Mononuclear cell (primary cell): Measurements from ENCODE around the gene SLC17A8. TPM values are rescaled to one million over a fixed set of nuclear protein-coding genes. Genes with fewer than 3 reads are reported as not detected.

Experiments used
- H3K27me3 ChIP-seq: 2 replicates; pipeline ENCODE4 v1.6.0; 2011; ENCODE audit warnings: low read length, control low read depth; ENCODE audit not compliant: insufficient read depth
- H3K4me1 ChIP-seq: 2 replicates; pipeline ENCODE4 v1.5.1; 2011; ENCODE audit warnings: mild to moderate bottlenecking, low read length, control low read depth; ENCODE audit not compliant: insufficient read depth
- H3K4me3 ChIP-seq: 2 replicates; pipeline ENCODE4 v1.5.1; 2011; ENCODE audit warnings: mild to moderate bottlenecking, low read length, moderate library complexity
- H3K9me3 ChIP-seq: 2 replicates; pipeline ENCODE4 v1.5.1; 2011; ENCODE audit warnings: low read depth, mild to moderate bottlenecking, control low read depth, low read length
- total RNA-seq: library from RNA; depleted of rRNA; stranded (reverse); fragments of >200 nt; gene quantifications from one replicate; pipeline ENCODE4 v1.2.3, GENCODE V29; 2012

The SLC17A8 gene
- total RNA-seq, 1 donor: not detected

GRCh38 chr12:100384559-100384935, 27.7 kb downstream of the SLC17A8 start:
- H3K9me3 ChIP-seq: no peaks in the 10 kb centered on the region
- H3K27me3 ChIP-seq: no peaks in the 10 kb centered on the region
- no peaks in the 10 kb centered on the region for H3K4me1 ChIP-seq
- H3K4me3 ChIP-seq: no peak overlapping the region

- no peak overlapping the region for H3K4me3 ChIP-seq
- no peaks in the 10 kb centered on the region for H3K9me3 ChIP-seq
- H3K4me1 ChIP-seq: no peaks in the 10 kb centered on the region
- no peaks in the 10 kb centered on the region for H3K27me3 ChIP-seq
Observed at GRCh38 chr12:100388382-100388781, 31.5 kb downstream of the SLC17A8 start.

GRCh38 chr12:100391856-100392255, 35.0 kb downstream of the SLC17A8 start:
- Histone ChIP-seq H3K4me3 (no peak overlapping the region), H3K27me3 (no peaks in the 10 kb centered on the region), H3K4me1 (no peaks in the 10 kb centered on the region), H3K9me3 (no peaks in the 10 kb centered on the region)

GRCh38 chr12:100393200-100393599, 36.3 kb downstream of the SLC17A8 start:
- no peak overlapping the region for H3K4me3 ChIP-seq
- H3K9me3 ChIP-seq: no peaks in the 10 kb centered on the region
- no peaks in the 10 kb centered on the region for H3K4me1 ChIP-seq

GRCh38 chr12:100395811-100396210, 38.9 kb downstream of the SLC17A8 start:
- no peaks in the 10 kb centered on the region for H3K27me3 ChIP-seq
- no peaks in the 10 kb centered on the region for H3K9me3 ChIP-seq
- H3K4me1 ChIP-seq: no peaks in the 10 kb centered on the region
- H3K4me3 ChIP-seq: no peak overlapping the region

More at GRCh38 chr12:100393200-100393599, 36.3 kb downstream of the SLC17A8 start:
- H3K27me3 ChIP-seq: no peaks in the 10 kb centered on the region

GRCh38 chr12:100398307-100398706, 41.4 kb downstream of the SLC17A8 start:
- Histone ChIP-seq H3K27me3 (no peaks in the 10 kb centered on the region), H3K4me1 (no peaks in the 10 kb centered on the region), H3K9me3 (no peaks in the 10 kb centered on the region), H3K4me3 (no peak overlapping the region)

GRCh38 chr12:100399095-100399494, 42.2 kb downstream of the SLC17A8 start:
- Histone ChIP-seq H3K4me1 (no peaks in the 10 kb centered on the region), H3K27me3 (no peaks in the 10 kb centered on the region), H3K4me3 (no peak overlapping the region), H3K9me3 (no peaks in the 10 kb centered on the region)

GRCh38 chr12:100401660-100402059, 44.8 kb downstream of the SLC17A8 start:
- no peaks in the 10 kb centered on the region for H3K27me3 ChIP-seq
- no peaks in the 10 kb centered on the region for H3K4me1 ChIP-seq
- H3K4me3 ChIP-seq: no peak overlapping the region
- H3K9me3 ChIP-seq: no peaks in the 10 kb centered on the region

- no peaks in the 10 kb centered on the region for H3K4me1 ChIP-seq
- H3K4me3 ChIP-seq: no peak overlapping the region
- H3K27me3 ChIP-seq: no peaks in the 10 kb centered on the region
- no peaks in the 10 kb centered on the region for H3K9me3 ChIP-seq
Observed at GRCh38 chr12:100402763-100403162, 45.9 kb downstream of the SLC17A8 start.

GRCh38 chr12:100403446-100403845, 46.6 kb downstream of the SLC17A8 start:
- Histone ChIP-seq H3K4me3 (no peak overlapping the region), H3K9me3 (no peaks in the 10 kb centered on the region), H3K4me1 (no peaks in the 10 kb centered on the region), H3K27me3 (no peaks in the 10 kb centered on the region)

- no peaks in the 10 kb centered on the region for H3K9me3 ChIP-seq
Observed at GRCh38 chr12:100404769-100405407, 48.0 kb downstream of the SLC17A8 start.

GRCh38 chr12:100413001-100413400, 56.1 kb downstream of the SLC17A8 start:
- H3K4me3 ChIP-seq: no peak overlapping the region

More at GRCh38 chr12:100404769-100405407, 48.0 kb downstream of the SLC17A8 start:
- Histone ChIP-seq H3K27me3 (no peaks in the 10 kb centered on the region), H3K4me3 (no peak overlapping the region), H3K4me1 (no peaks in the 10 kb centered on the region)

GRCh38 chr12:100414739-100415138, 57.9 kb downstream of the SLC17A8 start:
- Histone ChIP-seq H3K27me3 (no peaks in the 10 kb centered on the region), H3K4me1 (no peaks in the 10 kb centered on the region), H3K9me3 (no peaks in the 10 kb centered on the region), H3K4me3 (no peak overlapping the region)

More at GRCh38 chr12:100413001-100413400, 56.1 kb downstream of the SLC17A8 start:
- Histone ChIP-seq H3K4me1 (no peaks in the 10 kb centered on the region), H3K27me3 (no peaks in the 10 kb centered on the region), H3K9me3 (no peaks in the 10 kb centered on the region)

- Histone ChIP-seq H3K4me3 (no peak overlapping the region), H3K4me1 (no peaks in the 10 kb centered on the region), H3K9me3 (no peaks in the 10 kb centered on the region), H3K27me3 (peaks cover 3% of the 10 kb centered on the region)
Observed at GRCh38 chr12:100422646-100423045, 65.8 kb downstream of the SLC17A8 start.

GRCh38 chr12:100426145-100426544, 69.3 kb downstream of the SLC17A8 start:
- Histone ChIP-seq H3K4me1 (no peaks in the 10 kb centered on the region), H3K9me3 (no peaks in the 10 kb centered on the region), H3K27me3 (peaks cover 3% of the 10 kb centered on the region), H3K4me3 (no peak overlapping the region)

GRCh38 chr12:100427078-100427477, 70.2 kb downstream of the SLC17A8 start:
- no peak overlapping the region for H3K4me3 ChIP-seq
- no peaks in the 10 kb centered on the region for H3K4me1 ChIP-seq
- H3K27me3 ChIP-seq: peaks cover 3% of the 10 kb centered on the region
- no peaks in the 10 kb centered on the region for H3K9me3 ChIP-seq
